GM12891 (cell line): ENCODE measurements around the gene TMEM126B.
"Not testable (repeated sequence)": the region's sequence is repeated elsewhere in the genome, so short reads cannot be mapped to it uniquely, and the experiment has no call there.

Source experiments
- DNase-seq: peaks from one replicate; pipeline ENCODE4 v3.0.0; 2011; ENCODE audit warnings: low spot score; ENCODE audit not compliant: insufficient read length
- FAIRE-seq: peaks from 2 replicates; lab custom pipeline; 2011; peaks lifted over from hg19 to GRCh38; lab: Jason Lieb, UNC
- PAX5 ChIP-seq: IDR thresholded peaks from 2 replicates; pipeline ENCODE4 v1.6.1; 2011; ENCODE audit warnings: low read length, moderate library complexity, mild to moderate bottlenecking; ENCODE audit not compliant: insufficient read depth, severe bottlenecking
- POLR2A ChIP-seq: IDR thresholded peaks from 2 replicates; pipeline ENCODE4 v1.6.1; 2011; ENCODE audit warnings: low read depth, low read length, control low read depth
- POLR2AphosphoS5 ChIP-seq: IDR thresholded peaks from 2 replicates; pipeline ENCODE4 v1.6.1; 2011; ENCODE audit warnings: low read depth, low read length, control low read depth
- POU2F2 ChIP-seq: IDR thresholded peaks from 2 replicates; pipeline ENCODE4 v1.6.1; 2011; ENCODE audit warnings: low read depth, mild to moderate bottlenecking, control low read depth, low read length, moderate library complexity
- SPI1 ChIP-seq: IDR thresholded peaks from 2 replicates; pipeline ENCODE4 v1.6.1; 2011; ENCODE audit warnings: low read depth, low read length, control low read depth
- TAF1 ChIP-seq: IDR thresholded peaks from 2 replicates; pipeline ENCODE4 v1.6.1; 2011; ENCODE audit warnings: low read depth, low read length, control low read depth

The TMEM126B gene

GRCh38 chr11:85651118-85651517 is 22.7 kb downstream of the TMEM126B start:
- DNase-seq = no peak
- TF ChIP-seq POLR2A (no peak), SPI1 (no peak), PAX5 (no peak), POLR2AphosphoS5 (no peak), TAF1 (no peak), POU2F2 (no peak)
- no peak for FAIRE-seq

DNA sequence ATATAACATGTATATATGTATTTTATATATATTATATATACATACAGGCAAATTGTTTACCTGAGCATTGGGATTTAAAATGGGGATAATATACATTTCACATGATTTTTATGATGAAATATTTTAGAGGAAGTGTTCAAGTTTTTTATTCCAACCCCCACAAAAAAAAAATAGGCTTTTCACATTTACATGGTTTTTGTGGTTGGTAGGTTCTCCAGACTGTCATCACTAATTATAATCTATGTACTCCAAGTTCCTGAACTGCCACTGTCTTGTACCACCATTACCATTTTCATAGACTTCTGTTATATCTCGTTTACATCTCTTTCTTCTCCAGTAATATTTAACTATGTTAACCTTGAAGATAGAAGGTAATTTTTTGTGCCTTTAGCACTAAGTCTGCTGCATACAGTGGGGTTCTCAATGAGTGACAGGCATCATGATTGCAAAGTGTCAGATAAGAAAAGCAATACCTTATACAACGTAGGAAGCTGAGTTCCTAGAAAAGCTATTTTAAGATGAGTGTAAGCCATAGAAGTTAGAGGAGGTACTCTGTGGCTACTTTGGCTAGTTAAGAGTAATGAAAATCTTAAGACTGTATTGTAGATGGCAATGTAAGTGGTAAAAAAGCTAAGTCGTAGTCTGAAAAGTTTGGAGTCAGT is 24.5 kb downstream of the TMEM126B start:
- no peak for FAIRE-seq
- DNase-seq = no peak
- TF ChIP-seq SPI1 (no peak), POLR2A (peak; percentile 34; the same call in 1 of the 2 replicates), TAF1 (no peak), PAX5 (no peak), POU2F2 (no peak), POLR2AphosphoS5 (no peak)

DNA sequence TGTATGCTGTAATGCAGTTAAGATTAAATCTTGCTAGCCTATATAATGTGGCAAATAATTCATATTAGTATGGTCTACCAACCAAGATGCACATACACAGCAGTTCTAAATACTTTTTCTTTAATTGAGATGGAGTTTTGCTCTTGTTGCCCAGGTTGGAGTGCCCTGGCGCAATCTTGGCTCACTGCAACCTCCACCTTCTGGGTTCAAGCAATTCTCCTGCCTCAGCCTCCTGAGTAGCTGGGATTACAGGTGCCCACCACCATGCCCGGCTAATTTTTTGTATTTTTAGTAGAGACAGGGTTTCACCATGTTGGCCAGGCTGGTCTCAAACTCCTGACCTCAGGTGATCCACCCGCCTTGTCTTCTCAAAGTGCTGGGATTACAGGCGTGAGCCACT is 25.9 kb downstream of the TMEM126B start:
- FAIRE-seq, DNase-seq: not testable (repeated sequence)

GRCh38 chr11:85656777-85657176 is 28.4 kb downstream of the TMEM126B start:
- DNase-seq (no peak), FAIRE-seq (no peak)
- TF ChIP-seq SPI1 (no peak), POLR2A (no peak), TAF1 (no peak), POLR2AphosphoS5 (no peak), POU2F2 (no peak), PAX5 (no peak)

More for the DNA sequence above, 25.9 kb downstream of the TMEM126B start:
- 0 out of 2 replicates have a peak, but pooled peaks have one; percentile 10 for TF ChIP-seq POLR2AphosphoS5

GRCh38 chr11:85658180-85658579 is 29.8 kb downstream of the TMEM126B start:
- DNase-seq (no peak), FAIRE-seq (no peak)

DNA sequence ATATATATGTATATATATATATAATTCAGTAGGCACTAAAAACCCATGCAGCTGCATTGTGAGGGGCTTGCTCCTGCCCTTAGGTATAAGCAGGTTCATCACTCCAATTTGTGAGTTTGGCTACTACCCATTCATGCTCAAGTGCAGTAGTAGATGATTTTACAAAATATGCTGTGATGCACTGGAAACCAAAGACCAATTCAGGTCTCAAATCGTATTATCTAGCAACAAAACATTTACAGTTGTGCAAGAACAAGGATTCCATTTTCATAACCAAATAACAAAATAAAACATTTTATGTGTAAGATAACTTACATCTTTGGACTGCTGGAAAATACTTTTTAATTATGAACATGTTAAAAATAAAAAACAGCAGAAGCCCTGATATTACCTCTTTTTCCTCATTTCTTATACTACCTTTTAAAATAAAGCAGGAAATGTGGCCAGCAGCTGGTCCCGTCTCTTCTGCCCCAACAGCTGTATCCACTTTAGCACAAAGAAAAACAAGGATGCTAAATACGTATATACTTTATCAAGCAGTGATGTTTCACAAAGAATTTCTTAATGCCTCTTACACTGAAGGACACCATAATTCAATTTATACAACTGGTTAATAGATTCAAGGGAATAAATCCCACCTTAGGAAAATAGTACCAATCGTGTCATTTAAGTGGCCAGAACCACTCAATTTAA is 33.7 kb downstream of the TMEM126B start:
- no peak for DNase-seq
- TF ChIP-seq TAF1 (no peak), POLR2AphosphoS5 (no peak)
- FAIRE-seq = no peak

More at GRCh38 chr11:85658180-85658579, 29.8 kb downstream of the TMEM126B start:
- TF ChIP-seq TAF1 (no peak), PAX5 (no peak), POU2F2 (no peak), POLR2A (no peak), POLR2AphosphoS5 (no peak), SPI1 (no peak)

- TF ChIP-seq POLR2A (0 out of 2 replicates have a peak, but pooled peaks have one; percentile 12), SPI1 (no peak), TAF1 (no peak), POLR2AphosphoS5 (0 out of 2 replicates have a peak, but pooled peaks have one; percentile 1), POU2F2 (no peak)
- FAIRE-seq (peak; percentile 48), DNase-seq (no peak)
These were observed 34.8 kb downstream of the TMEM126B start for GRCh38 chr11:85663080-85663752.

GRCh38 chr11:85663753-85664614 is 35.6 kb downstream of the TMEM126B start:
- TF ChIP-seq TAF1 (peak; percentile 48; the same call in 1 of the 2 replicates), POU2F2 (peak; percentile 28; the same call in 1 of the 2 replicates), PAX5 (no peak), POLR2AphosphoS5 (no peak; the same call in 1 of the 2 replicates), SPI1 (no peak), POLR2A (peak; percentile 60; the same call in 1 of the 2 replicates)
- peak; percentile 59 for DNase-seq
- FAIRE-seq = peak; percentile 68
